HG03175 (cell line): ENCODE results near the gene UMODL1.
"Not testable (repeated sequence)": the region's sequence is repeated elsewhere in the genome, so short reads cannot be mapped to it uniquely, and the experiment has no call there.

Experiments used
- ATAC-seq: cut with Tn5 transposase; IDR thresholded peaks from one replicate; pipeline ENCODE4 v1.9.1; 2021; ENCODE audit warnings: mild to moderate bottlenecking, moderate library complexity; ENCODE audit not compliant: unreplicated experiment

The UMODL1 gene

DNA sequence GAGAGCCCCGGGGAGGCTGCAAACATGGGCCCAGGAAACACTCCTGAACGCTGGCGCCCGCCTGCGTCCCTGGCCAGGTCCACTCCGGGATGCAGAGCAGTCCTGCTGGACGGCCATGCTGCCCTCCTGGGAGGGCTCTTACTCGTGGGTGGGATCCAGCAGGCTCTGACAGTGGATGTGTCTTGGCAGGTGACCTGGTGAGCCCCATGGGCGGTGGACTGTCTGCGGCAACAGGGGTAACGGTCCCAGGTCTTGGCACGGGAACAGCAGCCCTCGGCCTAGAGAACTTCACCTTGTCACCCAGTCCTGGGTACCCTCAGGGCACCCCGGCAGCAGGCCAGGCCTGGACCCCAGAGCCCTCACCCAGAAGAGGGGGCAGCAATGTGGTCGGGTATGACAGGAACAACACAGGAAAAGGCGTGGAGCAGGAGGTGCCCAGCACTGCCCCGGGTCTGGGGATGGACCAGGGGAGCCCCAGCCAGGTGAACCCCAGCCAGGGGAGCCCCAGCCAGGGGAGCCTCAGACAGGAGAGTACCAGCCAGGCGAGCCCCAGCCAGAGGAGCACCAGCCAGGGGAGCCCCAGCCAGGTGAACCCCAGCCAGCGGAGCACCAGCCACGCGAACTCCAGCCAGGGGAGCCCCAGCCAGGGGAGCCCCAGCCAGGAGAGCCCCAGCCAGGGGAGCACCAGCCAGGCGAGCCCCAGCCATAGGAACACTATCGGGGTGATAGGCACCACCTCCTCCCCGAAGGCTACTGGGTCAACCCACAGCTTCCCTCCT lies 39.8 kb downstream of the UMODL1 start:
- ATAC-seq: no peak

DNA sequence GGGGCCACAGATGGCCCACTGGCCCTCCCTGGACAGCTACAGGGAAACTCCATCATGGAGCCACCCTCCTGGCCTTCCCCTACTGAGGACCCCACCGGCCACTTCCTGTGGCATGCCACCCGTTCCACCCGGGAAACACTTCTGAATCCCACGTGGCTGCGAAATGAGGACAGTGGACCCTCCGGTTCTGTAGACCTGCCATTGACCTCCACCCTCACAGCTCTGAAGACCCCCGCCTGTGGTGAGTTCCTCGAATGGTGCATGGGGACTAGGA lies 40.3 kb downstream of the UMODL1 start:
- ATAC-seq: no peak

DNA sequence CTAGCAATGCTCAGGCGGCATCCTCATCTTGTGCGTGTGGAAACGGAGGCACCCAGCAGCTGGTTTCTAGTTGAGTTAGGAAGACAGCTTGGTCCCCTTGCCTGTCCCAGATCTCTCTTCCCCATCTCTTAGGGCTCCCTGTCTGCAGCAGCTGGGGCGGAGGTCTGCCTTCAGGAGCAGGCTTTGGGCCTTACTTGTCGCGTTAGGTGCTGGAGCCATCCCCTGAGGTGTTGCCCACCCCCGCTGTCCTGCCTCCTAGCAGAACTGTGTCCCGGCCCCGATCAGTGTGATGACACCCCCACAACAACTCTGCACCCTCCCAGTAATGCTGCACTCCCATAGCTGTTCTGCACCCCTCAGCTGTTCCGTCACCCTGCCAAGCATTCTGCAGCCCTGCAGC lies 40.7 kb downstream of the UMODL1 start:
- ATAC-seq: no peak

DNA sequence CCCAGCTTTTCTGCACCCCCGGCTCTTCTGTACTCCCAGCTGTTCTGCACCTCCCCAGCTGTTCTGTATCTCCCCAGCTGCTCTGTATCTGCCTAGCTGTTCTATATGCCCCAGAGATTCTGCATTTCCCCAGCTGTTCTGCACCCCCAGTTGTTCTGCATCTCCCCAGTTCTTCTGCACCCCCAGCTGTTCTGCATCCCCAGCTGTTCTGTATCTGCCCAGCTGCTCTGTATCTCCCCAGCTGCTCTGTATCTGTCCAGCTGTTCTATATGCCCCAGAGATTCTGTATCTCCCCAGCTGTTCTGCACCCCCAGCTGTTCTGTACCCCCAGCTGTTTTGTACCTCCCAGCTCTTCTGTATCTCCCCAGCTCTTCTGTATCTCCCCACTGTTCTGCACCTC lies 41.1 kb downstream of the UMODL1 start:
- no peak for ATAC-seq

DNA sequence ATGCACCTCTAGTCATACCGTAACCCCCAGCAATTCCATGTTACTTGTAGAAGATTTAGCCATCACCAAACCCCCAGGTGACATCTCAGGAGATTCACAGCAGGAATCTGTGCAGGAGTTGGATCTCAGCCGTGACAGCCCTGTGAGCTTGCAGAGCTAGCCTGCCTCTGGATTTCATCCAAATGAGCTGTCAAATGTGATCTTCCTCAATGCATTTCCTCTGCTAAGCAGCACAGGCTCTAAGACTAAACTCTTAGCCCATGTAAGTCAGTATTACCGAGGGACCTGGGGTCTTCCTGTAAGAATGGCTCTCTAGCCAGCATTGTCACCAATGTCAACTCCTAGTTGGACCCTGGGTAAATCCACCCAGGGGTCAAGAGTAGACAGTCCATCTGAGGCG lies 41.7 kb downstream of the UMODL1 start:
- no peak for ATAC-seq

DNA sequence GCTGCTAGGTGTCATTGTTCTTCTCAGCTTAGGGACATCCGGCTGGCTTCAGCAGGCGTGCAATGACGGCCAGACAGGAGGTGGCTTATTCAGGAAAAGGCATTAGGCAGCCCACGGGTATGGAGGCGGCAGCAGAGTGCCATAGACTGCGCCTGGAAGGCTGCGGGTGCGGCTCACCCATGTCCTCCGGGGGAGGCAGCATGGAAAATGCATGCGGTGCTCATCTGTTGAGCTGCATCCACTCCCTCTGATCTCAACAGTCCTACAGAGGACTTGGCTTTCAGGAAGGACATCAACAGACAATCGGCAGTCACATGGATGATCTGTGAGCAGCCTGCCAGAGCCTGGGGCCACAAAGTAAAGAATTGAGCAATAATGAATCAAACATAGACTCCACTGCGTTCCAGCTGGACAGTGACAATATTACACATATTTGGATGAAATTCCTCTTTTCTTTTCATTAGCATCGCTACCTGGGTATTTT lies 42.9 kb downstream of the UMODL1 start:
- no peak for ATAC-seq

DNA sequence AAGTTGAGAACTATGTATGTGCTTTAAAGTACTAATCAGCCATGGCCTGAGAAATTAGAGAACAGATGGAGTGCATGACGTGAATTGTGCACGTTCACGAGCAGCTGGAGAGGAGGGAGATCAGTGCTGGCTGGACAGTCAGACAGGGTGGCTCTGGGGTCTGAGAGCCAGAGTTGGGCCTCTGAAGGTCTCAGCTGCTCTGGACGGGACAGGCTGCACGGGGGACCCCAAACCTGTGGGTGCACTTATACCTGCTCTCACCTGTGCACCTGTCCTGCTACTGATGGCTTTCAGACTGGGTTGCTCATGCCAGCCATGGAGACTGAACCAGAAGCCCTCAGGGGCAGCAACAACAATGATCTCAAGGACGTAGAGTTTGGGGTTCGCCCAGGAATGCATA lies 43.5 kb downstream of the UMODL1 start:
- ATAC-seq: no peak

DNA sequence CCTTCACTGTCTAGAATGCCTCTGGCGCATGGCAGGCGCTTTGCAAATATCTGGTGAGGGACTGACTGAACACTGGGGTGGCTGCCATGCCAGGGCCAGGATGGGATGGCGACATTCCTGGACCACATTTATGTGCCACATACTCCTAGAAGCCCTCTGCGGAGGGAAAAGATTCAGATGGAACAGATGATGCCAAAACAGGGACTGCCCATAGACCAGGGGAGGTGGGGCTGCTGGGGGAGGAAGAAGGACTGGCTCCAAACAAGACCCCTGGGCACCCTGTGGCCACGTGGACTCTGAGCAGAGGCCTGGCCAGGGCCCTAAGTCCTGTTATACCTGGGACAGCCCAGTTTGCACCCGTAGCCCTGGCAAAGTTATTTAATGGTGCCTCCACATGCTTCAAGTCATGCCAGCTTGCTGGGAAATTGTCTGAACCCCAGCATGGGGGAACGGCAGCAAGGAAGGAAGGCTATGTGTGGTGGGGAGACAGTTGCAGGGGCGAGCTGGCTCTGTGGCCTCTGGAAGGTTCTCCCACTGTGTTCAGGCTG lies 44.1 kb downstream of the UMODL1 start:
- ATAC-seq: no peak

DNA sequence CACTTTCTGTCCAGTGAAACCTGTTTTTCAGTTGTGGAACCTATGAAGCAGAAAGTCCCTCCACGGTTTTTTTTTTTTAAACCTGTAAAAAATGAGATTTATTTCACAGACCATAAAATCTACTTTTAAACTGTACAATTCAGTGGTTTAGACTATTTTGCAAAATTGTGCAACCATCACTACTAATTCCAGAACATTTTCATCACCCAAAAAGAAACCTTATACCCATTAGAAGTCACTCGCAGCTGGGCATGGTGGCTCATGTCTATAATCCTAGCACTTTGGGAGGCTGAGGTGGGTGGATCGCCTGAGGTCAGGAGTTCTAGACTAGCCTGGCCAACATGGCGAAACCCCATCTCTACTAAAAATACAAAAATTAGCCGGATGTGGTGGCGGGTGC lies 45.4 kb downstream of the UMODL1 start:
- not testable (repeated sequence) for ATAC-seq

DNA sequence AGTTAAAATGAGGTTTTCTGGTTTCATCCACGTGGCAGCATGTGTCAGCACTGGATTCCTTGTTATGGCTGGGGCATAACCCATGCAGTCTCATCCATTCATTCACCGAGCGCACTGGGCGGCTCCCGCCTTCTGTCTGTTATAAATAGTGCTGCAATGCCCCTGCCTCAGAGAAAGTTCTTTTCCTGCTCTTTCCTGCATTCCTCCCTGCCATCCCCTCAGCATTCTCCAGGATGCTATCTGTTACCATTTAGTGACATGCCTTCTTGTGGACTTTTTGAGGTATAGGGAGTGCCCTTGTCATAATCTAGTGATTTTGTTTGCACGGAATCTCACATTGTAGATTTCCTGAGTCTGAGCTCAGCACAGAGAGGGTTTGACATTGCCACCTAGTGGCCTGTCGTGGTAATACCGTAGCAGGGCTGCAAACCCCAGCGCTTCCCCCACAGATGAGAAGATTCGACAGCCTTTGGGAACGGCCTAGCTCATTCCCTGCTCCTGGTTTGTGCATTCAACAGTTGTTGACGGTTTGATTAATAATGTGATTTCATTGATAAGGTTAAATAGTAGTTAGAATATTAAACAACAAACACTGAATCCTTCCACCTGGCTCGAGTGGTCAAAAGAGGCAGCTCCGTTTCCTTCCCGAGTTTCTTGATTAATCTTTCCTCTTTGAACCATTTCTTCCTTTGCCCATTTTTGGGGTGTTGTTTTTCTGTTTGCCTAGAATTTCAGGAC lies 46.3 kb downstream of the UMODL1 start:
- ATAC-seq: peak; percentile 46

DNA sequence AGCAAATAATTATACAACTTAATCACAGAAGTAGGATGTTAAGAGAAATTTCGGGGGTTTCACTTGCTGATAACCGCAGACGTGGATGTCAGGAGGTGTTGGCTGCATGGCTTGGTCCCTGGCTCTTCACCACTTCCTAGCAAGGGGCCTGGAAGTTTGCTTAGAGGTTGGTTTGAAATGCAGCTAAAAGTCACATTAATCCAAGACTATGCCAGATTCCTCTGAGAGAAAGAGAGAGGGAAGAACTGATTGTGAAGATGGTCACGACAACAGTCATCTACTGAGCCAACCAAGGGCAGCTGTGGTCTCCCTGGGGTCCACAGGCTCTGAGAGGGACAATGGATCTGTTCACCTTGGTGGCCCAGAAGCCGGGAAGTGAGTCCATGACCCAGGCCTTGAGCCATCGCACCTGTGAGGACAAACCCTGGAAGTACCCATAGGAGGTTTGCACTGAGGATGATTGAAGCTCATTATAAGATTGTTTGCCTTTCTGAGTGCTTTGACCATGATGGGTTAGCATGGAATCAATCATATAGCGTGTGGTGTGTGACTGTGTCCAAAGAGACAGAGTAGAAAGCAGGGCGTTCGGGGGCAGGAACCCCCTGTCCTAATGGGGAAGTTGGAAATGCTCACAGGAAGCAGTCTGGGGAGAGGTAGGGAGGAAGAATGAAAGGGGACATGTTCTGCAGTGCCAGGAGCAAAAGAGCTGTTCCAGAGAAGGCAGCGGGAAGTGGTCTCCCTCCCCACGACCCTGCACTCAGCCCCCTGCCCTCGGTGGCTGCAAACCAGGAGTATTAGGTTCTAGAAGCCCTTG lies 47.1 kb downstream of the UMODL1 start:
- ATAC-seq: no peak

DNA sequence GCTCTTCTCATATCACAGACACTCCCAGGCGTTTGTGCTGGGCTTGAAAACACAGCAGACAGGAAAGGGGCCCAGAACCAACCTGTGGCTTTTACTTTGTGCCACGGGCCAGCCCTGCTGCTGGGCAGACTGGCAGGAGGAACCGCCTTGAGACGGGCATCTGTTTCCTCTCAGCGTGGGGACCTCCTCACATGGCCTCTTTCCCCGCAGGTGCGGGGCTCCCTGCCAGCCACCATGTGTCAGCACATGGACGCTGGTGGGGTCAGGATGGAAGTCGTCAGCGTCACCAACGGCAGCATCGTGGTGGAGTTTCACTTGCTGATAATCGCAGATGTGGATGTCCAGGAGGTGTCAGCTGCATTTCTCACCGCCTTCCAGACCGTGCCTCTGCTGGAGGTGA lies 47.8 kb downstream of the UMODL1 start:
- ATAC-seq: no peak

DNA sequence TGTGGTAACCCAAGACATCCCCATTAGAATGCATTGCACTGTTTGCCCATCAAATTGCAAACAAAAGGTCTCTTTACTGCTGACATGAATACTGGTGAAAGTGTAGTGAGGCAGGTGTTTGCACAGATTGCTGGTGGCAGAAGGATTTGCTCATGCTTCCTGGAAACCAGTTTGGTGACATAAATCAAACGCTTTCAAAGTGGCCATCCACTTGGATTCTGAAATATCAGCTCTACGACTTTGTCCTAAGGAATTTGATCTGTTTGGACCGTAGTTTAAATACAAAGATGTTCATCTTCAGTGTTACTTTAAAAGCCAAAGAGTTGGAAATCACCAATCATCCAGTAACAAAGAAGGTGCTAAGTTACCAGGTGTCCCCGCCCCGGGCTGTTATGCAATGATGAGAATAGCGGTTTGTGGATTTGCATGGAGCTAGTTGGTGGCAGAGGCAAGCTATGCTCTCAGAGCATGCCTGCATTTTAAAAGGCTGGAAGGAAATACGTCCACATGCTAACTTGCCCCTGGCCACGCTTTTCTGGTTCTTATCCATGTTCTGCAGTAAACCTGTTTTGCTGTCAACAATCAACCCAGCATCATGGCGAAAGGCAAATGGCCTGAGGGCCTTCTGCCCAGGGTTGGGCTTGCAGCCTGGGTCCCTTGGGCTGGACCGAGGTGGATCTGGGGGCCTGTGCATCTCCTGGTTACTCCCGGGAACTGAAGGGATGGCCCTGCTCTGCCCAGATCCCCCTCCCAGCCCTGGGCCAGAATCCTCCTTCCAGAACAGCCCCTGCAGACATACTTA lies 49.2 kb downstream of the UMODL1 start:
- ATAC-seq: no peak

DNA sequence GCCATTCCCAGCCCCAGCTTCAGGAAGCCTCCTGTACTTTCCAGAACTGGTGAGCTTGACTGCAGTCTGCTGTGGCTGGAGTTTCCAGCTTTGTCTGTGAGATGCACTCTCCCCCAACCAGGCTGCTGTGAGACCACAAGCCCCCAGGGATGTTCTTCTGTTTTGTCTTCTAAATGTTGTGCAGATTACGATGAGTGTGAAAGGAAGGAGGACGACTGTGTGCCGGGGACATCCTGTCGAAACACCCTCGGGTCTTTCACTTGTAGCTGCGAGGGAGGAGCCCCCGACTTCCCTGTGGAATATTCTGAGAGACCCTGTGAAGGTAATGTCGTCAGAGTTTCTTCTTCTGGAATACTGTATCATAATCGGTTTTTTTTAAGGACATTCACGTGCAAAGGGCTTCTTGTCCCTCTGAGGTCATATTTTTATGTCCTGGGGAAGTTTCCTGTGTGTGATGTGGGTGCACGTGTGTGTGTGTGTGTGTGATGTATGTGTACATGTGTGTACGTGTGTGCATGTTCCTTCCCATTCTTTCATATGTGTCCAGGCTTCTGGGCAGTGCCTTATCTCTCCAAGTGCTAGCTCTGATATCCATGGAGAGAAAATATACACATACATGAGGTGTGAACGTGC lies 49.9 kb downstream of the UMODL1 start:
- ATAC-seq: no peak

DNA sequence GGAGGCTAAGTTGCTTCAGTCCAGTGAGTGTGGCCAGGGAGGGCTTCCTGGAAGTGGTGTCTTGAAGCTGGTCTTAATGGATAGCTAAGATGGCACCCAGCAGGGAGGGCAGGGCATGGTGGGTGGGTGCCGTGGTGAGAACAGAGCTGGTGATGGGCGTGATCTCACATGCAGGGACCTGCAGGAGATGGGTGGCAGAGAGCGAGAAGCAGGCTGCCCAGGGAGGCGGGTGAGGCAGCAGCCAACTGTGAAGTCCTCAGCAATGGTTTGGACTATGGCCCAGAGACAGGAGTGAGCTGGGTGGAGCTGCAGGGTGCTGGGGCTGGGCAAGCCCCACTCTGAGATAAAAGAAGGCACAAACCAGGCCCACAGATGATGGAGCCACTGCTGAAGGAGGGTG lies 50.7 kb downstream of the UMODL1 start:
- no peak for ATAC-seq

DNA sequence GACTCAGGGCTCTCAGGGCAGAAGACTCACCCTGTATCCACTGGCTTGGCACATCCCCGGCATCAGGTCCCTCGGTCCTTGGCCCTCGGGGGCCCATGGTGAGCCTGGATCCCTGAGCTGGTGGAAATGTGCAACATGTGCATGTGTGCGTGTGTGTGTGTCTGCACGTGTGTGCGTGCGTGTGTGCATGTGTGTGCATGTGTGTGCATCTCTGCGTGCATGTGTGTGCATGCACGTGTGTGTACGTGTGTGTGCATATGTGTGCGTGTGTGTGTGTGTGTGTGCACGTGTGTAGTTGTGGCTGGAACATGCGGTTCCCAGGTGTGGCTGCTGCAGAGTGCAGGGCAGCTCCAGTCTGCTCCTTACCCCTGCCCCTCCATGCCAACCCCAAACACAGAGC lies 51.3 kb downstream of the UMODL1 start:
- no peak for ATAC-seq

DNA sequence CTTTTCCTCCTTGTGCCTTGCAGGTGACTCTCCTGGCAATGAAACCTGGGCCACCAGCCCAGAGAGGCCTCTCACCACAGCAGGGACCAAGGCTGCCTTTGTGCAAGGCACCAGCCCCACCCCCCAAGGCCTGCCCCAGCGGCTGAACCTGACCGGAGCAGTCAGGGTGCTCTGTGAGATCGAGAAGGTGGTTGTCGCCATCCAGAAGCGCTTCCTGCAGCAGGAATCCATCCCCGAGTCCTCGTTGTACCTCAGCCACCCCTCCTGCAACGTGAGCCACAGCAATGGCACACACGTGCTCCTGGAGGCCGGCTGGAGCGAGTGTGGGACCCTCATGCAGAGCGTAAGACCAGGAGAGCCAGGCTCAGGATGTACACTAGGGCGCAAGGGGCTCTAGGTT lies 51.7 kb downstream of the UMODL1 start:
- ATAC-seq: no peak

DNA sequence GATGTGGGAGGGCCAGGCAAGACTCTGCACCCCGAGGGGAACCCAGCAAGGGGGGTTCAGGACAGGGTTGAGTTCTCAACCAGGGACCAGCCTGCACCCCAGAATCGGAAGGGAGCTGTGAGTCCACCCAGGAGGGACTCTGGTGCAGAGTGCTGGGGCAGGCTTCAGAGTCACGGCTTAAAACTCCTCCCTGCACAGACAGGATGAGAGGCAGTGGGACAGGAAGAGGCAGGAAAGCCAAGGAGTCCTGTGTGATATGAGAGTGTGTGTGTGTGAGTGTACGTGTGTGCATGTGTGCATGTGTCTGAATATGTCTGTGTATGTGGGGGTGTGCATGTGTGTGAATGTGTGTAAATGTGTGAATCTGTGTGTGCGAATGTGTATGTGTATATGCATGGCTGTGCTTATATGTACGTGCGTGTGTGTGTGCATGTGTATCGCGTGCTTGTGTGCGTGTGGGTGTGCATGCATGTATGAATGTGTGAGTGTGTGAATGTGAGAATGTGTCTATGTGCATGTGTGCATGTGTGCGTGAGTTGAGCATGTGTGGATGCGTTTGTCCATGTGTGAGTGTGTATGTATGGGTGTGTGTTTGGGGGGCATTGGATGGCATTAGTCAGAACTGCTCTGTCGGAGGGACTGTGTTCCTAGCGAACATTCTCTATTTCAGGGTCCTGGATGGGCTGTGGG lies 52.2 kb downstream of the UMODL1 start:
- ATAC-seq: no peak

DNA sequence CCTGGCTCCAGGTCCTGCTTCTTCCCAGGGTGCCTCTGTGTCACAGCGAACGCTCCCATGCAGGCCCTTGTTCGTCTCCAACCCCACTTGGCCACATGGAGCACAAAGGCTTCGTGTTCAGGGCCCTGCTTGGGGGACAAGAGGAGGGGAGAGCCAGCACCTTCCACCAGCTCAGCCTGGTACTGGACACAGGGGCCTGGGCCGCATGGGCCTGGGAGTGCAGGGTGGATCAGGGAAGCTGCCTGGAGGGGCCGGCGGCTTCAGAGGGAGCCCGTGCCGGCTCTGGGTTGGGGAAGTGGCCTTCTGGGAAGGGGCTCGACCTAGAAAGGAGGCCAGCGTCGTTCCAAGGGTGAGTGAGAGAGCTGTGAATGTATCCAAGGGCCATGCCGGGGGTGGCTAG lies 53.0 kb downstream of the UMODL1 start:
- ATAC-seq: no peak
